ENCODE measurements around the gene LMBR1L.

- TF ChIP-seq POLR2AphosphoS5 (IDR thresholded peaks at IDR 0.05) (no peak), CTCF (IDR thresholded peaks at IDR 0.05) (no peak), POLR2A (IDR thresholded peaks at IDR 0.05) (no peak)
These were observed 17.7 kb downstream of the LMBR1L start for GRCh38 chr12:49092816-49093406.

All from prostate gland (tissue), 2 donors.